ENCODE measurements around the gene ARIH2. TPM values are rescaled to one million over a fixed set of nuclear protein-coding genes. Genes with fewer than 3 reads are reported as not detected.

The ARIH2 gene
- total RNA-seq, 1 experiment from 2014 or later = 77.0 TPM

- in situ Hi-C loops (cut with HindIII; ENCODE audit: low pct_unique_long_range_greater_than_20kb, low sequenced_read_pairs) = no loop called here
- ChIA-PET CTCF (no interaction called here), POLR2A (no interaction called here)
- Histone ChIP-seq H3K9me3 (ENCODE audit: control insufficient read depth, insufficient read depth, low read depth, low read length) (no peaks in the 10 kb centered on the region), H3K4me3 (ENCODE audit: low read depth in 2 of 2, low read length in 2 of 2) (no peak overlapping the region), H3K27me3 (ENCODE audit: control insufficient read depth, insufficient read depth, low read length) (no peaks in the 10 kb centered on the region), H3K4me1 (ENCODE audit: control insufficient read depth, insufficient read depth, low read length) (peaks cover 6% of the 10 kb centered on the region), H3K36me3 (ENCODE audit: control insufficient read depth, insufficient read depth, low read length) (no peaks in the 10 kb centered on the region), H3K27ac (ENCODE audit: low read length) (no peak overlapping the region)
- intact Hi-C loops (cut with micrococcal nuclease; ENCODE audit: unreplicated experiment) = no loop called here
- ATAC-seq (no peak), DNase-seq (ENCODE audit: low read depth, low spot score) (no peak)
- no TSS peak for BruUV-seq (replicated peaks)
- TF ChIP-seq REST (IDR thresholded peaks at IDR 0.05; ENCODE audit: insufficient read depth in 1 of 2, low read depth in 2 of 2, low read length in 1 of 2) (no peak), TCF7L2 (IDR thresholded peaks at IDR 0.05; ENCODE audit: low read depth, low read length) (no peak), POLR2AphosphoS5 (IDR thresholded peaks at IDR 0.05; ENCODE audit: low read depth, low read length) (no peak), SIN3A (IDR thresholded peaks at IDR 0.05; ENCODE audit: borderline replicate concordance, insufficient read depth, low read depth, low read length) (no peak)
- TF ChIP-seq, protein P1, sequence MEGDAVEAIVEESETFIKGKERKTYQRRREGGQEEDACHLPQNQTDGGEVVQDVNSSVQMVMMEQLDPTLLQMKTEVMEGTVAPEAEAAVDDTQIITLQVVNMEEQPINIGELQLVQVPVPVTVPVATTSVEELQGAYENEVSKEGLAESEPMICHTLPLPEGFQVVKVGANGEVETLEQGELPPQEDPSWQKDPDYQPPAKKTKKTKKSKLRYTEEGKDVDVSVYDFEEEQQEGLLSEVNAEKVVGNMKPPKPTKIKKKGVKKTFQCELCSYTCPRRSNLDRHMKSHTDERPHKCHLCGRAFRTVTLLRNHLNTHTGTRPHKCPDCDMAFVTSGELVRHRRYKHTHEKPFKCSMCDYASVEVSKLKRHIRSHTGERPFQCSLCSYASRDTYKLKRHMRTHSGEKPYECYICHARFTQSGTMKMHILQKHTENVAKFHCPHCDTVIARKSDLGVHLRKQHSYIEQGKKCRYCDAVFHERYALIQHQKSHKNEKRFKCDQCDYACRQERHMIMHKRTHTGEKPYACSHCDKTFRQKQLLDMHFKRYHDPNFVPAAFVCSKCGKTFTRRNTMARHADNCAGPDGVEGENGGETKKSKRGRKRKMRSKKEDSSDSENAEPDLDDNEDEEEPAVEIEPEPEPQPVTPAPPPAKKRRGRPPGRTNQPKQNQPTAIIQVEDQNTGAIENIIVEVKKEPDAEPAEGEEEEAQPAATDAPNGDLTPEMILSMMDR (IDR thresholded peaks at IDR 0.05) = no peak
These were observed 78.5 kb downstream of the ARIH2 start for GRCh38 chr3:48997102-48997635.

DNA sequence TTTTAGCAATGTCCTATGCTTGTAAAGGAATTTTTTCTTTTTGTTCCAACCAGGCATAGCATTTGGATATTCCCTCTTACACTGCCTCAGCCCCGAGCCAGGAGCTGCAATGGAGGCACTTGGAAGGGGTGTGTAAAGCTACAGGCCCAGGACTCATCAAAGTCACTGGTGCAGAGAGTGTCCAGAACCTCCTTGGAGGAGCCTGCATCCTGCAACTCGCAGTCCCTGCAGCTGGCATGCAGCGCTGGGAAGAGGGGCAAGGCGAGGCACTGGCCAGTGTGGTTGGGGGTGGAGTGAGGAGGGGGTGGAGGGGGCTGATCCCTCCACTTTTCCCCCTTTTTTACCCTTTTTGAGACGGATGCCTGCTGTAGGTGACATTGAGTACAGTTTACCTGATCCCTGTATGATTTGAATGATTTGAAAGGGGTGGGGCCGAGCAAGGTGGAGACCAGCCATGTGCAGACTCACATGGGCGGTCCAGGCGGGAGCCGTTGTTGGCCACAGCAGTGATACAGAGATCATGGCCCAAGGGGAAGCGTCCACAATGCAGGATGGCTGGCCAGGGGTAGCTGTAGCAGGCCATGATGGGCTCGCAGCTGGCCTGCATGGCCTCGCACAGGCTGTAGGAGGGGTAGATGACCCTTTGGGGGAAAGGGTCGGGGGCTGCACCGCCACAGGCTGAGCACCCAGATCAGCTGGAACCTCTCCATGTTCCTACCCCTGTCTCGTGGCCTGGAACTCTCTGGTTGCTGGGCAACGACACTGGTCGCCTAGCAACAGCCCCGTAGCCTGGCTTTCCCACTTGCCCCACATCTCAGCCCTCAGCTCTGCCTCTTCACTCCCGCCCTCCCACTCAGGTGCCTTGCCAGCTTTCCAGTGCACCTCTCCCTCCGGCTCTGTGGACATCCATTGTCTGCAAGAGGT, 79.3 kb downstream of the ARIH2 start:
- ChIA-PET CTCF (no interaction called here), POLR2A (no interaction called here)
- ATAC-seq (no peak), DNase-seq (ENCODE audit: low read depth, low spot score) (no peak)
- Histone ChIP-seq H3K27ac (ENCODE audit: low read length) (peak overlapping the region; percentile 13; the same call in 1 of the 2 replicates), H3K9me3 (ENCODE audit: control insufficient read depth, insufficient read depth, low read depth, low read length) (no peaks in the 10 kb centered on the region), H3K4me3 (ENCODE audit: low read depth in 2 of 2, low read length in 2 of 2) (no peak overlapping the region), H3K4me1 (ENCODE audit: control insufficient read depth, insufficient read depth, low read length) (peaks cover 6% of the 10 kb centered on the region), H3K36me3 (ENCODE audit: control insufficient read depth, insufficient read depth, low read length) (no peaks in the 10 kb centered on the region), H3K27me3 (ENCODE audit: control insufficient read depth, insufficient read depth, low read length) (no peaks in the 10 kb centered on the region)
- in situ Hi-C loops (cut with HindIII; ENCODE audit: low pct_unique_long_range_greater_than_20kb, low sequenced_read_pairs) = no loop called here
- intact Hi-C loops (cut with micrococcal nuclease; ENCODE audit: unreplicated experiment) = no loop called here
- TF ChIP-seq SIN3A (IDR thresholded peaks at IDR 0.05; ENCODE audit: borderline replicate concordance, insufficient read depth, low read depth, low read length) (no peak), POLR2AphosphoS5 (IDR thresholded peaks at IDR 0.05; ENCODE audit: low read depth, low read length) (no peak)
- no TSS peak for BruUV-seq (replicated peaks)
